SU-DHL-6 (cell line): Measurements from ENCODE around the gene GP1BB.

Experiments used
- H2AFZ ChIP-seq: fragments of 200-600 bp; sonication (generic); 2 replicates; pipeline ENCODE4 v1.6.1; 2014; ENCODE audit warnings: low read depth, mild to moderate bottlenecking, moderate library complexity, mixed read lengths, antibody characterized with exemption, low read length; ENCODE audit not compliant: severe bottlenecking
- H3F3A ChIP-seq: fragments of 200-600 bp; shearing (Covaris generic); 2 replicates; pipeline ENCODE4 v1.6.0; 2016; ENCODE audit warnings: antibody characterized with exemption, mild to moderate bottlenecking; ENCODE audit not compliant: insufficient read depth
- H3K27ac ChIP-seq: fragments of 200-600 bp; sonication (generic); 2 replicates; pipeline ENCODE4 v1.5.1; 2016; ENCODE audit warnings: low read depth, mild to moderate bottlenecking, low read length, moderate library complexity, mixed read lengths
- H3K27me3 ChIP-seq: fragments of 200-600 bp; sonication (generic), shearing (Covaris generic); 2 replicates; pipeline ENCODE4 v1.6.0; 2014; ENCODE audit warnings: mild to moderate bottlenecking, low read length
- H3K36me3 ChIP-seq: fragments of 200-600 bp; sonication (generic); 2 replicates; pipeline ENCODE4 v1.6.1; 2014; ENCODE audit warnings: mild to moderate bottlenecking, low read length, mixed read lengths
- H3K4me2 ChIP-seq: fragments of 300-600, 200-600 bp; shearing (Covaris generic), sonication (generic); 2 replicates; pipeline ENCODE4 v1.6.0; 2014; ENCODE audit warnings: low read length, low read depth, mild to moderate bottlenecking; ENCODE audit not compliant: poor library complexity, severe bottlenecking
- H3K4me3 ChIP-seq: fragments of 200-600 bp; sonication (generic); 2 replicates; pipeline ENCODE4 v1.5.1; 2014; ENCODE audit warnings: antibody characterized with exemption, low read length, mild to moderate bottlenecking, mixed read lengths; ENCODE audit not compliant: insufficient read depth, poor library complexity, severe bottlenecking
- H3K79me2 ChIP-seq: fragments of 200-600 bp; sonication (generic); 2 replicates; pipeline ENCODE4 v1.6.1; 2014; ENCODE audit warnings: mild to moderate bottlenecking, low read length, moderate library complexity; ENCODE audit not compliant: insufficient read depth
- H3K9ac ChIP-seq: fragments of 200-600 bp; sonication (generic); 2 replicates; pipeline ENCODE4 v1.7.0; 2014; ENCODE audit warnings: mild to moderate bottlenecking, low read length
- H3K9me2 ChIP-seq: fragments of 200-600 bp; sonication (generic); replicated peaks from 2 replicates; pipeline ENCODE4 v1.6.1; 2014; ENCODE audit warnings: low read length; ENCODE audit not compliant: insufficient read depth
- H3K9me3 ChIP-seq: fragments of 200-600 bp; sonication (generic); 2 replicates; pipeline ENCODE4 v1.6.1; 2014; ENCODE audit warnings: low read length, mixed read lengths; ENCODE audit not compliant: insufficient read depth
- H4K20me1 ChIP-seq: fragments of 200-600 bp; sonication (generic); 2 replicates; pipeline ENCODE4 v1.6.1; 2014; ENCODE audit warnings: low read depth, mild to moderate bottlenecking, antibody characterized with exemption, low read length, moderate library complexity, mixed read lengths
- CTCF ChIP-seq: fragments of 200-600 bp; sonication (generic); IDR thresholded peaks from one replicate; pipeline ENCODE4 v1.5.1; 2017; ENCODE audit warnings: antibody characterized with exemption, mild to moderate bottlenecking, low read length, moderate library complexity; ENCODE audit not compliant: insufficient read depth, poor library complexity, severe bottlenecking
- EZH2phosphoT487 ChIP-seq: fragments of 200-600 bp; sonication (generic), shearing (Covaris generic); conservative IDR thresholded peaks from 2 replicates; pipeline ENCODE4 v1.6.1; 2018; ENCODE audit warnings: mild to moderate bottlenecking, antibody characterized with exemption, low read length, moderate library complexity, mixed read lengths

GP1BB gene

GRCh38 chr22:19742160-19743066 lies 19.1 kb downstream of the GP1BB start:
- Histone ChIP-seq H3K4me3 (no peak overlapping the region), H3K79me2 (no peaks in the 10 kb centered on the region), H3K36me3 (no peaks in the 10 kb centered on the region), H3K9me3 (no peaks in the 10 kb centered on the region), H3K27me3 (no peaks in the 10 kb centered on the region), H3F3A (no peaks in the 10 kb centered on the region), H3K9ac (no peak overlapping the region), H2AFZ (no peak overlapping the region), H3K27ac (no peak overlapping the region), H3K9me2 (no peaks in the 10 kb centered on the region), H3K4me2 (no peak overlapping the region), H4K20me1 (no peaks in the 10 kb centered on the region)
- TF ChIP-seq EZH2phosphoT487 (no peak), CTCF (no peak)

DNA sequence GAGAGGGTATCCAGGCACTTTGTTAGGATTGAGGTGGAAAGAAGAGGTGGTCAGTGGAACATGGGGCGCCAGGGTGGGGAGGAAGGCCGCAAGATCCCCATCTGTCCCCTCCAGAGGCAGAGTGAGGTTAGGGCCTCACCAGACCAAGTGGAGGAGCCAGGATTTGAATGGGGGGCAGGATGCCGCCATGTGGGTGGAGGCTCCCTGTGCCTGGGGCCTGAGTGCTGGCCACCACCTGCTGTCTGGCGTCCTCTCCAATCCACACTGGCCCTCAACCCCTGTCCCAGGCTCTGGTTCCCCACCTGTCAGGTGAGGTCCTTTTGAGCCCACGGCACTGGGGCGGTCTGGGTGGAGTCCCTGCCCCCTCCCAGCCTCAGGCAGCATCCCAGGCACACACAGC lies 19.7 kb downstream of the GP1BB start:
- Histone ChIP-seq H3F3A (no peaks in the 10 kb centered on the region), H3K9me2 (no peaks in the 10 kb centered on the region), H2AFZ (no peak overlapping the region), H3K79me2 (no peaks in the 10 kb centered on the region), H3K4me2 (no peak overlapping the region), H3K27me3 (no peaks in the 10 kb centered on the region), H3K27ac (no peak overlapping the region), H4K20me1 (no peaks in the 10 kb centered on the region), H3K9me3 (no peaks in the 10 kb centered on the region), H3K9ac (no peak overlapping the region), H3K4me3 (no peak overlapping the region), H3K36me3 (no peaks in the 10 kb centered on the region)
- TF ChIP-seq EZH2phosphoT487 (no peak), CTCF (no peak)

- Histone ChIP-seq H3K4me3 (no peak overlapping the region), H3K27ac (no peak overlapping the region), H3K9me3 (no peaks in the 10 kb centered on the region), H2AFZ (no peak overlapping the region), H3K9ac (no peak overlapping the region), H3K36me3 (no peaks in the 10 kb centered on the region), H3K27me3 (no peaks in the 10 kb centered on the region), H3F3A (no peaks in the 10 kb centered on the region), H3K4me2 (no peak overlapping the region), H4K20me1 (no peaks in the 10 kb centered on the region), H3K79me2 (no peaks in the 10 kb centered on the region), H3K9me2 (no peaks in the 10 kb centered on the region)
- TF ChIP-seq CTCF (no peak), EZH2phosphoT487 (no peak)
These were observed 20.3 kb downstream of the GP1BB start for GRCh38 chr22:19743651-19744050.
